Activated CD8-positive, alpha-beta memory T cell treated with anti-CD3 and anti-CD28 coated beads for 48 hours (primary cell): ENCODE measurements around the gene CYP27B1.
A peak's percentile ranks its signal among the peaks of the same experiment; 100 is the strongest.

Experiments
- DNase-seq, 3 experiments: peaks; one replicate each; pipeline ENCODE4 v3.0.0-alpha.2; 2020; ENCODE audit warnings: low read depth in 2 of 3, low spot score in 2 of 3

Gene CYP27B1

GRCh38 chr12:57767305-57767698, 424 bp upstream of the CYP27B1 start:
- no peak for DNase-seq

DNA sequence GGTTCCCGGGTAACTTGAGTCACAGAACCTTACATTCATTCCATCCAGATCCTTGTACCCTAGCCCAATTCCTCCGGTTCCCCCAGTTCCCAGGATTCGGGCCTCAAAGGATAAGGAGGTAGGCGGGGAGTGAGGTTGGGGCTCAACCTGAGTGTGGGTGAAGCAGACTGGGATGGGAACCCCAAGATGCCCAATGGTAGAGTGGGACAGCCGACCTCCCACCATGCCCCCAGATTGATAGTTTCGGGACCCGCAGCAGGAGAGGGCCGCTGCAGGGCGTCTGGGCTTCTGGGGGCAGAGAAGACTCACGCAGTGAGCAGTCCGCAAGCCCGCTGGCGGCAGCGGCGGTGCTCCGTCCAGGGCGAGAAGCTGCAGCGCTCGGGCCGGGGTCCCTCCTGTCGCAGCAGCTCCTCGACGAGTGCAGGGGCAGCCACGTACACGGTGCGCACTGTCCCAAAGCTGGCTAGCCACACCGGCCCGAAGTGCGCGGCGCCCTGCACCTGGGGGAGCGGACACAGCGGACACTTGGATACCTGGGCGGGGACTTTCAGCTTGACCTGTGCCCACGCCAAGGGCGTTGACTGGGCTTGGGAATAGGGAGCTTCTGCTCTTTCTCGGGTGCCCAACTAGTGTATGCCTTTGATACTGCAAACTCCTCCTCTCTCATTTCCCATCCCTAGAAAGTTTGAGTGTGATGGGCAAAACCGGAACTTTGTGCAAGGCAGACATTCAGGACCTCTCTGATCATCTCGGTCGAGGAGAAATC, 997 bp downstream of the CYP27B1 start:
- no peak for DNase-seq

DNA sequence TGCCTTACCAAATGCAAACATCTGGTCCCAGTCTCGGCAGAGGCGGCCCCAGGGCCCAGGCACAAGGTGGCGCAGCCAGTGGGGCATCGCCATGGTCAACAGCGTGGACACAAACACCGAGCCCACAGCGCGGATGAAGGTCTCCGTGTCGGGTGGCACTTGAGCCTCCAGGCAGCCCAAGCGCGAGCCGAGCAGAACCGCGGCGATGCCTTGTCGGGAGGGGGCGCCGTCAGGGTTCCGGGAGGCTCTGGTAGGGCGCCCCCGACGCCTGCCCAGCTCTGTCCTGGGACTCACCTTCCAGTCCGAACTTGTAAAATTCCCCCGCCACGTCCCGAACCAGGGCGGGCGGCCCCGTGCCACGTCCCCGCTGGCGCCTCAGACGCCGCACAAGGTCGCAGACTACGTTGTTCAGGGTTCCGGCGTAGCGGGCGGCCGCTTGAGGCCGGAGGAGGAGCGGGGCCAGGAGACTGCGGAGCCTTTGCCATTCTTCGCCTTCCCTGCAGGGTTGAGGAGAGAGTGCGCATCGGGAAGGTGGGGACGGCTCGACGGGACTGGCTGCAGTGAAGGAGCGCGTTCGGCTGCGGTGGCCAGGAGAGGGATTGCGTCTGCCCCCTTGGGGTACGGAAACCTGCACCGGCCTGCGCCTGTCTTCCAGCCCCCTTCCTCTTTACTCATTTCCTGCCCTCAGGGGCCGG, 1.7 kb downstream of the CYP27B1 start:
- peak in 2 of 3 experiments; percentile 34 to 40 for DNase-seq

- DNase-seq, result no peak
These were observed 2.2 kb downstream of the CYP27B1 start for GRCh38 chr12:57764662-57765002.

DNA sequence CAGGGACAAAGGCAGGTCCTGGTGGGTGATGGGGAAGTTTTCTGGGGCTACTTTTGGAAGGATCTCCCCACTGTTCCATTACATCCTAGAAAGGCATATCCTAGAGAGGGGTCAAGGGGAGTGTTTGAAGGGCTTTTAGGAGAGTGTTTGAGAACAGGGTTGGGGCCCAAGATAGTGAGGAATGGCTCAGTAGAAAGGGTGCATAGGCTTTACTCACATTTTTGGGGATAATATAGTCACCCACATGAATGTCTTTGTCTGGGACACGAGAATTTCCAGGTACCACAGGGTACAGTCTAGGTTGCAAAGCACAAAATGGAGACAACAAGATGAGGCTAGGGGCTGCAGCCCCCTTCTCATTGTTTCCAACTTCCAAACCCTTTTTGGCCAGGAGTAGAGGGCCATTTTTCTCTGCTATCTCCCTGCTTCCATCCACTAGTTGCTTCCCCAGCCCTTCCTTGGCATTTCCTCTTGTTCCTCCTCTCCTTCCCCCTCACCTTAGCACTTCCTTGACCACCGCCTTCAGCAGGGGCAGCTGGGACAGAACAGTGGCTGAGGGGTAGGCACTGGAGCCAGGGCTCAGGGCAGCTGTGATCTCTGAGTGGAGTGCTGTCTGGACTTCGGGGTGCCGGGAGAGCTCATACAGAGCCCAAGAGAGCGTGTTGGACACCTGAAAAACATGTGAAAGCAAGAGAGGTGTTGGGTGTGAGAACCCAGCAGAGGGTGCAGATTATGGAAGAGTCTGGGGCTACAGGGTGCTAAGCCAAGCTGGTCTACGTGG, 2.8 kb downstream of the CYP27B1 start:
- no peak for DNase-seq

DNA sequence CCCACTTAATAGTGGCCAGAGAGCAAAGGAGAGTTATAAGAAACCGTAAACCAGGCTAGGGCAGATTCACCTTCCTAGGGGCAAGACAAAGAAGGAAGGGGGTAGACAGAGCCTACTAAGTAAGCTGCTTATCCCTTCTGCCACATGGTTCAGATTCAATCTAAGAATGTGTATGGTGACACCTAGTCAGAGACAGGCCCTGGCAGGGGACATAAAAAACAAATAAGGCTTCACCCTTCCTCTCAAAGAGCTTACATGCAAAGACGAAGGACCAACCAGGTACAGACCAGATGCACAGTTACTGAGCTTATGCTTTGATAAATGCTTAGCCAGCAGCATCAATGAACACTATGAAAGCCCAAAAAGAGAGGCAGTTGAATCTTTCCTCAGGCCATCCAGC, 4.4 kb downstream of the CYP27B1 start:
- DNase-seq, result no peak

DNA sequence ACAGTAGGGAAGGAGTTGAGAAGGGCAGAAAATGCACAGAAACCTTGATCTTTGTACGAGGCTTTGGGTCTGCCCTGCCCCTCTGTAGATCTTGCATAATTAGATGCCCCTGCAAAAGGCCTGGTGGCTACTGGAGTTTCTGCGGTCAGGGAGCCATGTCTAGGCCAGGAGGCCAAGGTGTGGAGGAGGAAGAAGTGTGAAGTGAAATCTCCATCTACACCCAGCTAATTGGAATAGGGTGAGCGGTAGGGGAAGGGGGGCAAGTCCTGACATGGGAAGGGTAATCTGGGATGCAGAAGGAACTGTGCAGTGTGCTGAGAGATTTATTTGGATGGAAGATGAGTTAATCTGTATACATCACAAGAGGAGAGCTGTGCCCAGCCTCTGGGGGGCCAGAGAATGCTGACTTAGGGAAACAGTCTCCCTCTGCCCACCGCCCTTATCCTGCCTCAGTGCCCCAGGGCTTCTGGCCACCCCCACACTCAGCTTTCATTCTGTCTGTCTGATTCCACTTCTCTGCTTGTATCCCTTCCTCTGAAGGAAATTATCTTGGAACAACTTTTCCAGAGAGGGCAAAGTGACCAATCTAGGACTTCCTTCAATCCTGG, 5.4 kb downstream of the CYP27B1 start:
- no peak for DNase-seq

- DNase-seq, result no peak
These were observed 6.4 kb downstream of the CYP27B1 start for GRCh38 chr12:57760347-57760982.

GRCh38 chr12:57759360-57759980, 7.4 kb downstream of the CYP27B1 start:
- DNase-seq, result no peak

- no peak for DNase-seq
These were observed 8.1 kb downstream of the CYP27B1 start for GRCh38 chr12:57758552-57759359.

- DNase-seq, result no peak
These were observed 9.1 kb downstream of the CYP27B1 start for GRCh38 chr12:57757771-57758170.

DNA sequence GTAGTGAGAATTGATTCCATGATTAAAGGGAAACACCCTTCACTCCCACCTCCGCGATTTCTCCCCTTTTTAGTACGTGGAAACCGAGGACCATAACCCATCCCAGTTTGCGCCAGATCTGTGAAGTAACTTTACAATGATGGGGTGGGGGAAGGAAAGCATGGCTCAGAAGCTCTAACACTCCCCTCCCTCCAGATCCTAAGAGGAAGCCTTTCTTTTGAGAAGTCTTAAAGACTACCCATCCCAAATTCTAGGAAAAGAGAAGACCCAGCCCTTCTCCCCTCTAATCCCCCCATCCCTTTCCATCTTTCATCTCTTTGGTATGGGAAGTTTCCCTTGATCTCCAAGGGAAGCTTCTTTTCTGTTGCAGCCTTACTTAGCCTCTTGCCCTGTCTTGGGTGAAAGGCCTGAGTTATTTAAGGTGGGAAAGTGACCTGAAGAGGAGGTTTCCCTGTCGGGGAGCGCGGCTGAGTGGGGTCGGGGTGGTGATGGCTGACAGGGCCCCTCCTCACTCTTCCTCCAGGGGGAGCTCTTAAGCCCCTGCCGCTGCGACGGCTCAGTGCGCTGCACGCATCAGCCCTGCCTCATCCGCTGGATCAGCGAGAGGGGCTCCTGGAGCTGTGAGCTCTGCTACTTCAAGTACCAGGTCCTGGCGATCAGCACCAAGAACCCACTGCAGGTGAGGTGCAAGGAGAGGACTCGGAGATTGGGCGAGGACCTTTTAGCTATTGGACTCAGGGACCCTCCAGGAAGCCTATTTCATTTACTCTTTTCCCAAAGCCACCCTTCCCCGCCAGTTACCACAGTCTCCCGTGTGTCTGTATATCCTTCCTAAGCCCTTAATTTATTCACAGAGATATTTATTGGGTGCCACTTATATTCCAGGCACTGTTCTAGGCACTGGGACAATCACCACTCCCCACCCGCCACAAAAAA, 10.2 kb downstream of the CYP27B1 start:
- DNase-seq, result peak in 2 of 3 experiments; percentile 47 to 57

DNA sequence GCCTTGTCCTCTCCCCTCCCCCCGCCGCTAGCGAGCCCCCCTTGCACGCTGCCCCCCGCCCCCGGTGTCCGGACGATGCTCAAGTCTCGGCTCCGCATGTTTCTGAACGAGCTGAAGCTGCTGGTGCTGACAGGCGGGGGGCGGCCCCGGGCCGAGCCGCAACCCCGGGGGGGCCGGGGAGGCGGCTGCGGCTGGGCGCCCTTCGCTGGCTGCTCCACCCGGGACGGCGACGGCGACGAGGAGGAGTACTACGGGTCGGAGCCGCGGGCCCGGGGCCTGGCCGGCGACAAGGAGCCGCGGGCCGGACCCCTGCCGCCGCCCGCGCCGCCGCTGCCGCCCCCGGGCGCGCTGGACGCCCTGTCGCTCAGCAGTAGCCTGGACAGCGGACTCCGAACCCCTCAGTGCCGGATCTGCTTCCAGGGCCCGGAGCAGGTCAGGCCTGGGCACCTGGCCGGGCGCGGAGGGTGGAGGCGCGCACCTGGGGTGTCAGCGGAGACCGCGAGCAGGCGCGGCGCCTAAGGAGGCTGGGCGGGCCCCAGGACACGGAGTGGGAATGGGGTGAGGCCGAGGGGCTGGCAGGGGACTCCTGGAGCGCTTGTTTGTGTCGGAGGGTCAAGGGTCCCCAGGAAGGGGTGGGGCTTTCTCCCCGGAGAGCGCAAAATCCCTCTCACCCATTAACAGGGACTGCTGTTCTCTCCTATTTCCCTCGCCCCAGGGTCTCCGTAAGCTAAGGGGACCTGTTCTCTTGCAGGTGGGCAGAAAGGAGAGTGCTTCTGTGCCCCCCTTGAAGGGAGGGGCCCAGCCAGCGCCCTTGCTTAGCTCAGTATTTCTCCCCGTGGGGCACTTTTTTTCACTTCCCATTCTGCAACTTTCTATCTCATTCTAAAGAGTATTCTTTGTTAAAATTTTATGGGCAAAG, 11.2 kb downstream of the CYP27B1 start:
- DNase-seq, result no peak

GRCh38 chr12:57755194-57755453, 11.8 kb downstream of the CYP27B1 start:
- DNase-seq, result no peak

DNA sequence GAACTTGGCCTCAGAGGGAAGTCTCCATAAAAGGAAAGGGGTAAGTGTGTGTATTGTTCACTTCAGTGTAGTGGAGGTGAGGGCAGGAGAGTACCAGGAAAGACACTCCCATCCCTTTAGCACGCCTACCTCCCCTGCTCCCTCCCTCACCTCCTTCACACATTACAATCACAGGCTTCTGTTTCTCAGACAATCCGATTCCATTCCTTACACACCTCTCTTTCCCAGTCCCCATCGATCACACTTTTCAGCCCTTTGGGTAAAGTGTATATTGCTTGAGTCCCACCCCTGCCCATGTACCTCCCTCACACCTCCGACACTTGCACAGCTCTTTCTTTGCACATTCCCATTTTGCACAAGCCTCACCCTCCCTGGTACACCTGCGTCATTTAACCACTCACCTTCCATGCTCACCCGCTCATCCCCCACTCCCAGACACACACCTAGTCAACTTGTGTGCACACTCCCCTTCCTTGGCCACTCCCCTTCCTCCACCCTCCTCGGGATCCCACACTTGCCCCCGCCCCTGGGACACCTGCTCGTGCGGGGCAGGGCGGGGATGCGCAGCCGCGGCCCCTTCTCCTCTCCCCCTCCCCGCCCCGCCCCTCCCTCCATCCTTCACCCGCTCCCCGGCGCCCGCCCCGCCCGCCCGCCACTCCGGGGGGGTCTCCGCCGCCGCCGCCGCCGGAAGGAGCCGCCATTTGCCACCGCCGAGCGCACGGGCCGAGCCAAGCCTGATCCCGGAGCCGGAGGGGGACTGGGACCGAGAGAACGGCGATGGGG, 12.3 kb downstream of the CYP27B1 start, which contains the start of gene MARCHF9:
TSS of gene MARCHF9 (plus strand) at position 693 of the 783 bp plus-strand sequence. CDS start 426 bp downstream, outside the sequence.
- peak; percentile 39 to 59 (median 41) for DNase-seq

DNA sequence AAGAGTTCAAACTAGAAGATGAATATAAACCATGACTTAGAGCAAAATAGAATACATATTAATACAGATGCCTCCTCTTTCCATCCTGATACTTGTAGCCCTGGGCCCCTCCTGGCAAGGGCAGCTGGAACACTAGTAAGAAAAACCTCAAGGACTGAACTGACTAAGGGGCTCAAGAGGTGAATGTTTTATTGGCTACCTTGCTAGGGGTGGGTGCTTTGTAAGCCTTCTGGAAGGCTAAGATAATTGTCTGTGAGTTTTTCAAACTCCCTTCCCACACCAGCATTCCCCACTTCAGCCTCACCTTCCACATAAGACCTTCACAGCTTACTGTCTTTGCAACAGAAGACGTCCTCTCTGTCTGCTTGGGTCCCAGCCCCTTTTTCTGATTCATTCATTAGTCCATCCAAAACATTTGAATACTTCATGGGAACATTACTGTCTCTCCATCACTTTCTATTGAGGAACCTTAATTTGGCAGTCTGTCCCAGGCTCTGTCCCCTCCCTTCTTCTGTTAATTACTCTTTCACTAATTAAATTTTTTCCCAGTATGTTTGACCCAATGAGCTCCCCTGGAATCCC, 13.0 kb downstream of the CYP27B1 start:
- no peak for DNase-seq

DNA sequence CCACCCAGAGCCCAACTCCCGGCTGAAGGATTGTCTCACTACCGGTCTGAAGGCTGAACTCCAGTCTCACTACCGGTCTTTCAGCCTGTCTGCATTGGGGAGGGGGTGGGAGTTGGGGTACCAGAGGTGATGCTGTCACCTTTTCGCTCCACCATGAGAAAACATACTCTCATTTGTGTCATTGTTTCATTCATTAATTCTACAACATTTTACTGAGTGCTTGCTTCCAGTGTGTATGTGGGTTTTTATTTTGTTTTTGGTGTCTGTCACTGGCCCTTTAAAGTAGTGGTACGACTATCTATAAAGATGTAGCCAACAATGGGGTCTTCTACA, 14.2 kb downstream of the CYP27B1 start:
- DNase-seq, result no peak
